ENCODE results near the gene TEN1. TPM values are rescaled to one million over a fixed set of nuclear protein-coding genes. Genes with fewer than 3 reads are reported as not detected.
A peak's percentile ranks its signal among the peaks of the same experiment; 100 is the strongest.

The TEN1 gene
- total RNA-seq, 1 donor from 2014 or later, result 20.7 TPM

DNA sequence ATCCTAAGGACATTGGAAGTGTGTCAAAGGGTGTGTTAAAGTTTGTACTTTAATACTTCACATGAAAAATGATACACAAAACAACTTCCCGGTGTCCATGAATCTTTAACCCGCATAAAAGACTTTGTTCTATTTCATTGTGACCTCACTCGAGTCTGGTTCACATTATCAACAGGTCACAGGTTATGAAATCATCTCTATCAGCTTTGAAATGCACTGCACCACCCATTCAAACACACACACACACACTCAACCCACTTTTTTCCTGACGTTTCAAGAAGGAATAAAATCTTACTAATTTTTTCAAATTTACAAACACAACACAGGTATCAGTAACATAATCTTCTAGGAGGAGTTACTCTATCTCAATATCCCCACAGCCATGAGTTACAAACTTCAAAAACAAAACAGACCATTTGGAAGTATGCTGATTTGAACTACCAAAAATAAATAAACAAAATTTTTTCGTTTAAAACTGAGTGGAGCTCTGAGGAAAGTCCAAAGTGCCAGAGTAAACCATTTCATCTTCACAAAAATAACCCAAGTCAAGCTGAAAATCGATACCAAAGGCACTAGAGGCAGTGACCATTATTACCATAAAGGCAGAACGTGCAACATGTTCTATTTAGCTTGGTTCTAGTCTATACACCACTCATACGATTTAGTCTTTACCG lies 2.7 kb upstream of the TEN1 start:
- DNase-seq (ENCODE audit: low read depth in 2 of 2), result no peak

DNA sequence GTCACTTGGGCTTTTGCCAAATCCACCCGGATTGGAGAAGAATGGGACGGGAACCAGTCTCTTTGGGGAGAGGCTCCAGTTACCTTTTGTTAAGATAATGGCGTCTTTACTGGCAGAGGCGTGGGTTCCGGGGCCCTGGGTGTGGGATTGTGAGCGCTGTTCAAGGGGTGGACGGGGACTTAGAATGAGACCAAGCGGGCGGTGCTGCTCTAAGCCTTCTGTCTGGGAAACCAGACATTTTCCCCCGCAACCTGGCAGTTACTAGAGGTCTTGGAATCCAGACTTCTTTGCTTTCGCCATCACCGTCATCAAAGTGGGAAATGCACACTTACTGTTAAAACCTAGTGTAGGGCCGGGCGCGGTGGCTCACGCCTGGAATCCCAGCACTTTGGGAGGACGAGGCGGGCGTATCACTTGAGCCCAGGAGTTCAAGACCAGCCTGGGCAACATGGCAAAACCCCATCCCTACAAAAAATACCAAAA lies 706 bp downstream of the TEN1 start:
- DNase-seq (ENCODE audit: low read depth in 2 of 2), result no peak

DNA sequence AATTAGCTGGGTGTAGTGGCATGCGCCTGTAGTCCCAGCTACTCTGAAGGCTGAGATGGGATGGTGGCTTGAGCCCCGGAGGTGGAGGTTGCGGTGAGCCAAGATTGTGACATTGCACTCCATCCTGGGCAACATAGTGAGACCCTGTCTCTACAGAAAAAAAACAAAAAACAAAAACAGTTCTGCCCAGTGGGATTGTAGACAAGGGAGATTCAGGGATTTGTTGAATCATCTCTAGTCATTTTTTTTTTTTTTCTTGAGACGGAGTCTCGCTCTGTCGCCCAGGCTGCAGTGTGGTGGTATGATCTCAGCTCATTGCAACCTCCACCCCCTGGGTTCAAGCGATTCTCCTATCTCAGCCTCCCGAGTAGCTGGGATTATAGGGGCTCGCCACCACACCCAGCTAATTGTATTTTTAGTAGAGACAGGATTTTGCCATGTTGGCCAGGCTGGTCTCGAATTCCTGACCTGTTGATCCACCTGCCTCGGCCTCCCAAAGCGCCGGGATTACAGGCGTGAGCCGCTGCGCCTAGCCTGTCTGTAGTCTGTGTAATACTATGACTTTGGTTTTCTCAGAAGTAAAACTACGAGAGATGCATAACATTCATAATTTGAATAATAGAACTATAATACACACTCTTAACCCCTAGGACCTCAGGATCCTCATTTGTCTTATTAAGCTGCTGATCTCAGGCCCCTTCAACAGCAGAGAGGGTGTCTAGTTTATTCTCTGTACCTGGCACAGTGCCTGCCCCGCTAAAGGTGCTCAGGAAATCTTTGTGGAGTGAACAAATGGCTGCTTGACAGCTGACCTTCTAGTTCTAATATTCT lies 1.4 kb downstream of the TEN1 start:
- peak in 1 of 2 donors; percentile 15 for DNase-seq (ENCODE audit: low read depth in 2 of 2)

DNA sequence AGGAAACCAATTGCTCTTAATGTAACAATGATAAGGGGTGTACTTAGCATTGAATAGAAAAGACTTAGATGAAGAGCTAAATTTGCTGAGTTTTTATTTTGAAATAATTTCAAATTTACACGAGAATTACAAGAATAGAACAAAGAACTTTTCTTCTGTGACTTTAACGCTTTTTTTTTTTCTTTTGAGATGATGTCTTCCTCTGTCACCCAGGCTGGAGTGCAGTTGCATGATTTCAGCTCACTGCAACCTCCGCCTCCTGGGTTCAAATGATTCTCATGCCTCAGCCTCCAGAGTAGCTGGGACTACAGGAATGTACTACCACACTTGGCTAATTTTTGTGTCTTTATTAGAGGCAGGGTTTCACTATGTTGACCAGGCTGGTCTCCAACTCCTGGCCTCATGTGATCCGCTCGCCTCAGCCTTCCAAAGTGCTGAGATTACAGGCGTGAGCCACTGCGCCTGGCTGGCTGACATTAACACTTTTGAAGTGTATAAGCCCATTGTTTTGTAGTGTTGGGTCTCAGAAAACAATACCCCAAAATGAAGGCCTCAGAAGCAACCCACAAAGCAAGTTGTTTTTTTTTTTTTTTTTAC lies 2.1 kb downstream of the TEN1 start:
- DNase-seq (ENCODE audit: low read depth in 2 of 2), result no peak

DNA sequence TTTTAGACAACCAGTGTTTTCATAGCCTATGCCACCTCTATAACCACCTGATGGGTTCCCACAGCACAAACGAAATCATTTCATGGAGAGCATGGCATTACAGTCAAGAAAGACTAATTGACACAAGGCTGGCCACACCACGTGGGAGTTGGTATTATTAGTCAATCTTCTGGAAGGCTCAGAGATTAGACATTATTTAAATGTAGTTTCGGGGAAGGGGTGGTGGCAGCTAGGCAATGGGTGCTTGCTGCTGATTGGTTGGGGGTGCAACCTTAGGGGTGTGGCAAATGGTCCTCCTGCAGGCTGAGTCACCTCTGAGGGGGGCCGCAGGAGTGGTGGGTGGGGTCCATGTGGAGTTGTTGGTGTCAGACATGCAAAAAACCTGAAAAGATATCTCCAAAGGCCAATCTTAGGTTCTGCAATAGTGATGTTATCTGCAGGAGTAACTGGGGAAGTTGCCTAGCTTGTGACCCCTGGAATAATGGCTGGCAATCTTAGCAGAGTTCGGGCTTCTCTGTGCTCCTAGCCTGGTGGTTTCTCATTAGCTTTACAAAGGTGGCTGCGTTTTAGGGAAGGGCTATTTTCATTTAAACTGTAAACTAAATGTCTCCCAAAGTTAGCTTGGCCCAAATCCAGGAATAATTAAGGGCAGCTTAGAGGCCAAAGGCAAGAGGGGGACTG lies 4.6 kb downstream of the TEN1 start:
- DNase-seq (ENCODE audit: low read depth in 2 of 2), result no peak

DNA sequence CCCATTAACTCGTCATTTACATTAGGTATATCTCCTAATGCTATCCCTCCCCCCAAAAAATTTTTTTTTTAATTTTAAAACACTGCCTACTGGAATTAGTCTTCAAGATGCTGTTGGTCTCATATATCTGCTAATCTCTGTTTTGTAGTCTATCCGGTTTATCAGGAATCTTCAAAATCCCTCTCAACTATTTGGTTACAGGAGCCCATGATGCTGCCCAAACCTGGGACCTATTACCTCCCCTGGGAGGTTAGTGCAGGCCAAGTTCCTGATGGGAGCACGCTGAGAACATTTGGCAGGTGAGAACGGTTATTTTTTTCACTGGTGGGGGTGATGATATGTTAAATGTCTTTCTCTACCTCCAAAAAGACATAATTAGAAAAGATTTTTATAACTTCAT lies 6.9 kb downstream of the TEN1 start:
- DNase-seq (ENCODE audit: low read depth in 2 of 2), result no peak

DNA sequence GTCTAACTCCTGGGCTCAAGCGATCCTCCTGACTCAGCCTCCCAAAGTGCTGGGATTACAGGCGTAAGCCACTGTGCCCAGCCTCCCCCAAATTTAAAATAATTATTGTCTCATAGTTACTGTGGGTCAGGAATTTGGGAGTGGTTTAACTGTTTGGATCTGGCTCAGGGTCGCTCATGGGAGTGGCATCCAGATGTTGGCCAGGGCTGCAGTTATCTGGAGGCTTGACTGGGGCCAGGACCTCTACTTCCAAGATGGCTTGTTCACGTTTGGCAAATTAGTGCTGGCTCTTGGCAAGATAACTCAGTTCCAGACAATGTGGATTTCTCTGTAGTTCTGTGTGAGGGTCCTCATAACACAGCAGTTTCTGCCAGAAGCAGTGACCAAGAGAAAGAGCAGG lies 8.0 kb downstream of the TEN1 start:
- DNase-seq (ENCODE audit: low read depth in 2 of 2), result no peak

DNA sequence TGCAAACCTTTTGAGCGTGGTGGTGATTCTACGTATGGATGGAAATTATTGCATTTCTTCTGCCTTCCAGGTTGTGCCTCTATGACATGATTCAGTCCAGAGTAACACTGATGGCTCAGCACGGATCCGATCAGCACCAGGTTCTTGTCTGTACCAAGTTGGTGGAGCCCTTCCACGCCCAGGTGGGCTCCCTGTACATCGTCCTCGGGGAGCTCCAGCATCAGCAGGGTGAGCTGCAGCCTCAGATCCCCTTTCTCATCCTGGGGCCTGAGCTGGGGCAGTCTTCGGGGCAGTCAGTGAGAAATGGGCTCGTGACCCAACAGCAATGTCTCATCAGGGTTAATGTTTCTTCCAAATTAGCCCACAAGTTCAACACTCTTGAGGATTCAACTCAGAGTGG lies 12.4 kb downstream of the TEN1 start:
- DNase-seq (ENCODE audit: low read depth in 2 of 2), result no peak

DNA sequence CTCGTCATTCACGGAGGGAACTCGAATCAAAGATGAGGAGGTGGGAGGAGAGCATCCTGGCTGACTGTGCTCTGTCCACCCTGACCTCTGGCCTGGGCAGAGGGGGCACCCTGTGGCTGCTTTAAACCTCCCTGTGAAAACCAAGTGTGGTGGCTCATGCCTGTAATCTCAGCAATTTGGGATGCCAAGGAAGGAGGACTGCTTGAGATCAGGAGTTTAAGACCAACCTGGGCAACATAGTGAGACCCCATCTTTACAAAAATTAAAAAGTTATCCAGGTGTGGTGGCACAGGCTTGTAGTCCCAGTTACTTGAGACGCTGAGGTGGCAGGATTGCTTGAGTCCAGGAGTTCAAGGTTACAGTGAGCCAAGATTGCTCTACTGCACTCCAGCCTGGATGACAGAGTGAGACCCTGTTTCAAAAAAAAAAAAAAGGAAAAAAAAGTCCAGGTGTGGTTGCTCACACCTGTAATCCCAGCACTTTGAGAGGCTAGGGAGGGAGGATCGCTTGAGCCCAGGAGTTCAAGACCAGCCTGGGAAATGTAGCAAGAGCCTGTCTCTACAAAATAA lies 15.8 kb downstream of the TEN1 start:
- no peak for DNase-seq (ENCODE audit: low read depth in 2 of 2)

DNA sequence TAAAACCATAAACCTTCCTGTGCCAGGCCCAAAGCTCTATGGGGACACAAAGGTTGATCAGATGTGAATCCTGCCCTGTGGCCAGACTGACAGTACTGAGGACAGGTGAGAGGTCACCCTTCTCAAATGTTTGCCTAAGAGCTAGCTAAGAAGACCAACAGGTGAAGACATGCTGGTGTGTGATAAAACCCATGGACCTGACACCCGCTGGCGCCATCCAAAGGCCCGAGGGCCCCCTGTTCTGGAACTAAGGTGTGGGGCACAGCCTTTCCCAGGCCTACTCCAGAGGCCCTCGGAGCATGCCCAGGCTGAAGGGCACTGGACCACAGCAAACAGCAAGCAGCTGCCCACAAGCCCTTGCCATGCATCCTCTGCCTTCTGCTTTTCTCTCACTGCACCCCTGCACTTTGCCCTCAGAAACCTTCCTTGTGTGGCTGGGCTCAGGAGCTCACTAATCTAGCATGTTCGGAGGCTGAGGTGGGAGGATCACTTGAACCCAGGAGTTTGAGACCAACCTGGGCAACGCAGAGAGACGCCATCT lies 16.4 kb downstream of the TEN1 start:
- no peak for DNase-seq (ENCODE audit: low read depth in 2 of 2)

DNA sequence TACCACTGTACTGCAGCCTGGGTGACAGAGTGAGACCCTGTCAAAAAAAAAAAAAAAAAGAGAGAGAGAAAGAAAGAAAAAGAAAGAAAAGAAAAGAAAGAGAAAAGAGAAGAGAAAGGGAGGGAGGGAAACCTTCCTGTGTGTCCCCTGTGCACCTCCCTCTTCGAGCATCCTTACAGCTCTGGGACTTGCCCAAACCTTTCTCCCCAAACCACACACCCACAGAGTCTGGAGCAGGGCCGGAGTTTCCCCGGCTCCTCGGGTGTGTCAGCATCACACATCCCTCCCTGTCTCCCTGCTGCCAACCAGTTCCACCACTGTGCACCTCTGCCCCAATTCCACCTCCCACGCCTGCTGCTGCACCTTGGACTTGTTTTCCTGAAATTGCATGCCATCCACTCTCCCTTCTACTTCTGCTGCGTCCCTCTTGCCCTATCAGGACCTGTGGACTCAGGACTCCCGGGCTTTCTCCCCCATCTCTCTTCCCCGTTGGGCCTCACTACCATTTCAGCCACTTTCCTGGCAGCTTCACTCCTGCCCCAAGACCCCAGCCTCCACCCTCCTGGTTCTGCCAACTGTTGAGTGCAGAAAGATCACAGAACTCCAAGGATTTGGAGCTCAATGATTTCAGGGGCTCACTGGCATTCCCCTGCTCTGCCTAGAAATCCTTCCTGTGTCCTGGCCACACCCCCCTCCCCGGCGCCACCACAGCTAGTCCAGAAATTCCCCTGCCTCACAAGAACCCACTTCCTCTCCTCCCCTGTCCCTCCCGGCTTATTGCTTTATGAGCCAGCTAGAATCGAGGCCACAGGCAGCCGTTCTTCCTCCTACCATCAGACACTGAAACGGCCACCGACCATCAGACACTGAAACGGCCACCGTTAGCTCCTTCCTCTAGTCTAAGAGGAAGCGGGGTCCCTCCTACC lies 17.9 kb downstream of the TEN1 start:
- peak in 1 of 2 donors; percentile 32 for DNase-seq (ENCODE audit: low read depth in 2 of 2)

DNA sequence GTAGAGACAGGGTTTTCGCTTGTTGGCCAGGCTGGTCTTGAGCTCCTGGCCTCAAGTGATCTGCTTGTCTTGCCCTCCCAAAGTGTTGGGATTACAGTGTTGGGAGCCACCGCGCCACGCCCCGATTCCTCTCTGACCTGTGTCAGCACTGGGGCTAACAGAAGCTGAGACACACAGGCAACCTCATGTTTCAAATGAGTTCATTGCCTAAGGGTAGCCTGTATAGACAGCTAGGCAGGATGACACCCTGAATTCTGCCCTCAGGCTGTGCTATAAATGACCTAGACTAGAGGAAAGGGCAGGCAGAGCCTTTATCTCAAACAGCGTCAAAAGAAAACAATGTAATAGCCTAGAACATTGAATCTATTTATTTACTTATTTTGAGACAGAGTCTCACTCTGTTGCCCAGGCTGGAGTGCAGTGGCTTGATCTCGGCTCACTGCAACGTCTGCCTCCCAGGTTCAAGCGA lies 19.3 kb downstream of the TEN1 start:
- no peak for DNase-seq (ENCODE audit: low read depth in 2 of 2)

DNA sequence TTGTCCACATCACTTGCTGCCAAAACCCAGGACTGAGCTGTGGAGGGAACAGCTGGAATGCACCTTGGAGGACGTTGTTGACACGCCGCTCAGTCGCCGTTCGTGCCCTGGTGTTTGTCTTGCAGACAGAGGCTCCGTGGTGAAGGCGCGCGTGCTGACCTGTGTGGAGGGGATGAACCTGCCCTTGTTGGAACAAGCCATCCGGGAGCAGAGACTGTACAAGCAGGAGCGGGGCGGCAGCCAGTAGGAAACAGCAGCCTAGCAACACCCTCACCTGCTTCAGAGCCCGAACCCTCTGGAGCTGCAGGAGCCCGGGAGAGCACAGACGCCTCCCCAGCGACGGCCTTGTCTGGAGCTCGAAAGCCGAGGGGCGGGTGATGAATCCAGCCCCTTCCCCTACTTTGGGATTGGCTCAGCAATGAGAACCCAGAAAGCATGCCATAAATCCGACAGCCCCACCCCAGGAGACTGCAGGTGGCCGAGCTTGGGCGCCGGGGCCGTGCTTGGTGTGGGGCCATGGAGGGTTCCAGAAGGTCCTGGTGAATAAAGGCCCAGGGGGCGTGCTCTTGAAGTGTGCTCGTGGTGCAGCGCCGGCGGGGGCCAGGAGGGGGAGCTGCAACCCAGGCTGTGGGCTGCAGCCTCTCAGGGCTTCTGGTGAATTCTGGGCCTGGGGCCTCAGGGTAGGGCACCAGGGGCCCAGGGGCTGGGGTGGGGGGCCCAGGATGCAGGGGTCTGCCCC lies 21.1 kb downstream of the TEN1 start:
- DNase-seq (ENCODE audit: low read depth in 2 of 2), result peak in 1 of 2 donors; percentile 48

DNA sequence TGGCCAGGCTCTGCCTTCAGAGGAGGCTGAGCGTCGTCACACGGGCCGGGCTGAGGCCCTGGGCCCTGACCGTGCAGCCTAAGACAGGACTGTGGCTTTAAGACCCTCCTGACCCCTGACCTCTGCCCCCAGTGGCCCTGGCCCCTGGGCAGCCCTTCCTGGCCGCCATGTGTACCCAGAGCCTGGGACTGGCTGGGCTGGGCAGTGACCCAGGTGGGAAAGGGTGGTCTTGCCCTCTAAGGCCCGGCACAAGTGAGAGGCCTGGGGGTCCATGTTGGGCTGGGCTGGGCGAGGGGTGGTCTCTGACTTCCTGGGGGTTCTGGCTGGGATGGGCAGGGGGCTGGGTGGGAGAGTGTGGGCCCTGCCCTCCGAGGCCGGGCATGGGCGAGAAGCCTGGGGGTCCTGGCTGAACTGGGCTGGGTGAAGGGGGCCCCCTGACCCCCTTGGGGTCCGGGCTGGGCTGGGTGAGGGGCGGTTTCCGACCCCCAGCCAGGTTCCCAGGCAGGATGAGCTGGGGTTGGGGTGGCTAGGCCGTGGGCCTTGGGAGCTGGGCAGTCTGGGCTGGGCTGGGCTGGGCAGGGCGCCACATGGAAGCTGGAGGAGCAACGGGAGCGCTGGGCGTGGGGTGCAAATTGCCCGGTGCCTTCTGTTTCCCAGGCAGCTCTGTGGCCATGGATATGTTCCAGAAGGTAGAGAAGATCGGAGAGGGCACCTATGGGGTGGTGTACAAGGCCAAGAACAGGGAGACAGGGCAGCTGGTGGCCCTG lies 21.9 kb downstream of the TEN1 start, which contains the start of gene CDK3:
Gene CDK3 (plus strand): TSS at position 101 of the 767 bp plus-strand sequence. CDS start 571 bp downstream, at position 672.
- DNase-seq (ENCODE audit: low read depth in 2 of 2), result no peak

DNA sequence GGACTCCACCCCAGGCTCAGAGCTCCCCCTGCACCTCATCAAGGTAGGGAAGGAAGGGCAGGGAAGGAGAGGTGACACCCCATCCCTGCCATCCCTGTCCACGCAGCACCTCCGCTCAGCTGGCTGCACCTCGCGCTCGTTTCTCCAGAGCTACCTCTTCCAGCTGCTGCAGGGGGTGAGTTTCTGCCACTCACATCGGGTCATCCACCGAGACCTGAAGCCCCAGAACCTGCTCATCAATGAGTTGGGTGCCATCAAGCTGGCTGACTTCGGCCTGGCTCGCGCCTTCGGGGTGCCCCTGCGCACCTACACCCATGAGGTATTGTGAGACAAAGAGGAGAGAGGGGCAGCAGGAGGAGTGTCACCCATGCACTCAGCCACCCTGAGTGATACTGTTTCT lies 23.1 kb downstream of the TEN1 start:
- no peak for DNase-seq (ENCODE audit: low read depth in 2 of 2)

DNA sequence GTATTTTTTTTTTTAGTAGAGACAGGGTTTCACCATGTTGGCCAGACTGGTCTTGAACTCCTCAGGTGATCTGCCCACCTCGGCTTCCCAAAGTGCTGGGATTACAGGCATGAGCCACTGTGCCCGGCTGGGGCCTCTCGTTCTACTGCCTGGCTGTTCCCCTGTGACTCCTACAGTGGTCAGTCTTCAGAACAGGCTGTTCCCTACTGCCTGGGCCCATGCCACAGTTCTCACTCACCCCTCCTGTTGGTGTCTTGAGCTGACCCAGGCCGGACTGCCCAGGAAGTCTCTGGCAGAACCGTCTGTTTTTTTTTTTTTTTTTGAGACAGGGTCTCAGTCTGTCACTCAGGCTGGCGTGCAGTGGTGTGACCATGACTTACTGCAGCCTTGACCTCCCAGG lies 24.9 kb downstream of the TEN1 start:
- no peak for DNase-seq (ENCODE audit: low read depth in 2 of 2)

DNA sequence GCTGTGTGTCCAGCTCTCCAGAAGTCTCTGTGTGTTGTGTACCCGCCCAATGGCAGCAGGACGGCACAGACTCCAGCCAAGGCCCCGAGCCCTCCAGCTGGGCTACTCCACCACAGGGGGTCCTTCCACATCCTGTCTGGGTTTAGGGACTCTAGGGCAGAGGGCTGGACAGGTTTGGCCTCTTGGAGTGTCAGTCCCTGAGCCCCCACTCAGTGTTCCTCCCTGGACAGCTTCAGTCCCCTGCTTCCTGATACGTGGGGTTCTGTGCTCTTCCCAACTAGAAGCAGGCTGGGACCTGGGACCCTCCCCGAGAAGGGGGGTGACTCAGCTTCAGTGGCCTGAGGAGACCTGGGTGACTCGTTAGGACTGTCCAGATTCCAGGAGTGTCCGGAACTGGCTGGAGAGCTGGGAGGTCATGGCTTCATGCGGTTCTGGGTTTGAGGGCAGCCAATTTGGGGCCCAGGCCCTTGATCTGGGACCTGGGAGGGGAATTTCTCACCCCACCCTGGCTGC lies 25.8 kb downstream of the TEN1 start:
- DNase-seq (ENCODE audit: low read depth in 2 of 2), result no peak

All from dermis microvascular lymphatic vessel endothelial cell (primary cell).